ENCODE results near the gene STXBP6.
"Not testable (repeated sequence)": the region's sequence is repeated elsewhere in the genome, so short reads cannot be mapped to it uniquely, and the experiment has no call there.

Gene STXBP6

GRCh38 chr14:24956104-24956503 is 93.8 kb downstream of the STXBP6 start:
- no peak for DNase-seq (ENCODE audit: low read depth)

- DNase-seq (ENCODE audit: low read depth) = no peak
Observed at GRCh38 chr14:24954700-24955037, 95.3 kb downstream of the STXBP6 start.

- no peak for DNase-seq (ENCODE audit: low read depth)
Observed at GRCh38 chr14:24954037-24954699, 95.8 kb downstream of the STXBP6 start.

DNA sequence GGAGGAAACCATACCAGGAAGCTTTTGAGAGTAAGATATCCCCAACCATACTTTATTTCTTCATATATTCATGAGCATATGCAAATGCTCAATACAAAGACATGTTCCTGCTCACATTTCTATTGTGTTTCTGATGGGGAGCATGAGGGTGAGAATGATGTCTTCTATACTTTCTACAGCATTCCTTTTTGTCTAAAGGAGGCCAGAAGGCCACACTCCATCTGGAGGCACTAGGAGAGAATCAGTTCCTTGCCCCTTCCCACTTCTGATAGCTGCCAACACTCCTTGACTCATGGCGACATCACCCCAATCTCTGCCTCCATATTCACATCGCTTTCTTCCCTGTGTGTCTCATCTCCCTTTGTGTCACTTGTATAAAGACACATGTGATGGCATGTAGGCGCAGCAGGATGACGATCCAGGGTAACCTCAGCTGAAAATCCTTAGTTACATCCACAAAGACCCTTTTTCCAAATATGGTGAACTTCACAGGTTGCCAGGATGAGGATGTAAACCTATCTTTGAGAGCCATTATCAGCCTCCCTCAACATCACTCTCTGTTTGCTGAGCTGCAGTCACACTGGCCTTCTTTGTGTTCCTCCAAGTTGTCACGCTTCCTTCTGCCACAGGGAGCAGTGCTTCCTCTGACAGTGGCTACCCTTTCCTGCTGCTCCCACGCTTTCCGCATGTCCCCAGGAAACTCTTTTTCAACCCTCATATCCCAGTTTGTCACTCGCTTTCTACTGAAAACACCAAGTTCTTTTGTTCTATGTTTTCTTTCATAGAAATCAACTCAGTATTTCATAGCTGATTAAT is 96.9 kb downstream of the STXBP6 start:
- no peak for DNase-seq (ENCODE audit: low read depth)

GRCh38 chr14:24948261-24948847 is 101.6 kb downstream of the STXBP6 start:
- no peak for DNase-seq (ENCODE audit: low read depth)

DNA sequence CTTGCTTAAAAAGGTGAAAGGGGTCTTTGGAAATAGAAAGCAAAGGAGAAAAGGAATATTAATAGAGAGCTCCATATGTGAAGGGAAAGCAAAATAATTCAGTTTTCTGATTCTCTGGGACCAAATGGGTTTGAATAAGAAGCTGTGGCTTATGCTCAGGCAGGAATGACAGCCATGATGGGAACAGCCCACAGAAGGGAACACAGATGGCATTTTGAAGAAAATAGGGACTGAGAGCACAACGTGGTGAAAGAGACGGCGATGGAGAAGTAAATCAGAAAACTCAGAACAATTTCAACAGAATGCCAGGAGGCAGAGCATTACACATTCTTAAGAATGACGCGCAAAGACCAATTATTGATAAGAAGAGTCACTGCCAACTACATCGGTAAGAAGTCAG is 102.8 kb downstream of the STXBP6 start:
- DNase-seq (ENCODE audit: low read depth) = no peak

GRCh38 chr14:24944800-24945199 is 105.1 kb downstream of the STXBP6 start:
- no peak for DNase-seq (ENCODE audit: low read depth)

DNA sequence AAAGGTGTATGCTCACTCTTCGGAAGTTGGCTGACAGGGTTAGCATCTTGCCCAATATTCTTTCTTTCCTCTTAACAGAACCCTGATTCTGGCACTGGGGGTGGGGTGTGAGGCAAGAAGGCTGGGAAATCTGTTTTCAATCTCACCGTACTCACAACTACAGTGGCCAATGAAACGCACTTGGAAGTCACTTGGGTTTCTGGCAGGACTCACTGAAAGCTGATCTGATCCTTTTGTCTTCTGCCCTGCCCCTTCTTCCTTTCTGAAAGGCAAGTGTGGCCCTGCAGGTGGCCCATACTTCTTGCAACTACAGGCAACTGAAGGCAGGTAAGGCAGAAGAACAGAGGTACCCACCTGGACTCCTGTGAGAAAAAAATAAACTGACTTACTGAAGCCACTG is 106.9 kb downstream of the STXBP6 start:
- no peak for DNase-seq (ENCODE audit: low read depth)

GRCh38 chr14:24941719-24942118 is 108.2 kb downstream of the STXBP6 start:
- DNase-seq (ENCODE audit: low read depth) = no peak

DNA sequence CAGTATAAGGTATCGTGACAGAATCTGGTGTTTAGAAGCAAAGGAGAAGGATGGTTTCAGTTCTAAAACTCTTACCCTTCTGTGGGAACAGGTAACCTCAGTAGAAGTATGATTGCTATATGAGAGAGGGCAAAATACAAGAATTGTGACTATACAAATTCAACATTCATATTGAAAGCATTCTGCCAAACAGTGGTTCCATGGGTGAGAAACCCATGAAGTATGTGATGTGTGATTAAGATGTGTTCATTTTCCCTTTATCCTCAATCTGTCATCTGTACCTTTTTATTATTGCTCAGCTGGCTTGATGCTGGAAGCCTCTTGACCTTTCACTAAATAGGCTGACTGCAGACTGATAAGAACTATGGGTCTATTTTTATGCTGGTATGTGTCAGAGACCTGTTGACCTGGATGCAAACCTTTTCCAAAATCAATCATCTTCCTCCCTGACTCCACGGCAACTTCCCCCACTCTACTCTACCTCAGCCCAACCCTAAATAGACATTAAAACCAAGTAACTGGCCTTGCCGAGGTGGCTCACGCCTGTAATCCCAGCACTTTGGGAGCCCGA is 109.6 kb downstream of the STXBP6 start:
- DNase-seq (ENCODE audit: low read depth) = no peak

DNA sequence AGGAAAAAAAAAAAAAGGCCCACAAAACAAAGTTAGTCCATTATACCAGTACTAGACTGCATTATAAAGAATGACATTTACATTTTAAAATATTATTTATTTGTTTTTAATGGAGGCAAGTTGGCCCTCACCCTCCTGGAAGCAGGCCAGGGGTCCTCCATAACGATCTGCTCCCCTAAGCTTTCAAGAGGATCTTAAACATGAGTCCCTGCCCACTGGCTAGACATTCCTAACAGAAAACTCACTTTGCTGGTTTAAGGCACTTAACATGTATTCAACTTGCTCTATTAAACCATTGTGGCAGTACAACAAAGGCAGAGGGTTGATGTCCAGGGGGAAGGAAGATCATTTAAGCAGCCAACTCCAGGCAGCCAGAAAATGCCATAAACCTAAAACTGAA is 111.4 kb downstream of the STXBP6 start:
- no peak for DNase-seq (ENCODE audit: low read depth)

- DNase-seq (ENCODE audit: low read depth) = no peak
Observed at GRCh38 chr14:24937300-24937699, 112.6 kb downstream of the STXBP6 start.

GRCh38 chr14:24936773-24937172 is 113.2 kb downstream of the STXBP6 start:
- DNase-seq (ENCODE audit: low read depth) = not testable (repeated sequence)

GRCh38 chr14:24935796-24936195 is 114.2 kb downstream of the STXBP6 start:
- DNase-seq (ENCODE audit: low read depth) = no peak

DNA sequence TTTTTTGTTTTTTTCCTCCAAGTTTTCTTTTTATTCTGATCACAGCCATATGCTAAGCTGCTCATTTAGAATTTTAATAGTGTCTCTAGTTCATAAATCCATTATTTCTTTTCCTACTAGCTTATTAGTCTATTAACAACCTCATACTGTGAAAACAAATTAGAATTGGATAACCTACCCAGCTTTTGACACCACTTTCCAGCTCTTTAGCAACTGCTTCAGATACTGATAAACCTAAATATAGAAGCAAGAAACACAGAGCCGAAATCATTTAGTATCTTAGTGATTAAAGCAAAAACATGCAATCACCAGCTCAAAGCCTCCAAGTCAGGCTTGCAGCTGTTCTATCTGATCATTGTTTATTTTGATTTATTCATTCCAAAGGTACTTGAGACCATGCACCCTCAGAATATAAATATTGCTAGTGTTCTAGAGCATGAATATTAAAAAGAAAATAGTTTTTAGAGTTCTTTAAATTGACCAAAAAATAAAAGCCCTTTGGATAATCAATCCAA is 121.5 kb downstream of the STXBP6 start:
- DNase-seq (ENCODE audit: low read depth) = no peak

DNA sequence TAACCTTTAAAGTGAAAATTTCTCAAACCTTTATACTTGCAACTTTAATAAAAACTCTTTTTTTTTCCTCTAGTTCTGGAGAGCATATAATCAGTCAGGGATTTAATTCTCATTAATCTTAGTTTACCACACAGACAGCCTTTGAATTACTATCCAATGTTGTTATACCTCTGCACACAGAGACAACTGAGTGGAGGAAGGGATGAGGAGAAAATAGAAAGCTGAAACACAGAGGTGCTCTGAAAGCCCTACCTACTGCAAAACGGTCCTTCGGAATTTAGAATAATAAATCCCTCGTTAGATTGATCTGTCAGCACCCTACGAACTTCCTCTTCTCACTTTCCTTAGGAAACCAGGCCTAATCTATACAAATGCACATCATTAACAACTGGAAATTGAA is 122.1 kb downstream of the STXBP6 start:
- no peak for DNase-seq (ENCODE audit: low read depth)

- no peak for DNase-seq (ENCODE audit: low read depth)
Observed at GRCh38 chr14:24925771-24926374, 124.1 kb downstream of the STXBP6 start.

- no peak for DNase-seq (ENCODE audit: low read depth)
Observed at GRCh38 chr14:24924544-24924943, 125.4 kb downstream of the STXBP6 start.

DNA sequence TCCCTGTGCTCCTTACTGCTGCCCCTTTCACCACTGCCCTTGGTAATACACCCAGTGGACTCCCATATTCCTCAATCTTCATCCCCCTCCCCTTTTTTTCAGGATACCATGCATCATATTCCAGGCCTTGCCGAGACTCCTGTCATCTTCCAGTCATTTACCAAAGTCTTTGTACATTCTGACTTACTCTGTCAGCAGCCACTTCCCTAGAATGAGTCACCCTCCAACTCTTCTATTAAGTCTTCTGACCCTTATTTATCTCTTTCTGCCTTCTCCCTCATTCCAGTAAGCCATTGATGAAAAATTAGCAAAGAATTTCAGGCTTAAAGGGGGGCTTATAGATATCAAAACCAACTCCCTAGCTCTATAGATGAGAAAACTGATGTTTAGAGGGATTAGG is 128.0 kb downstream of the STXBP6 start:
- no peak for DNase-seq (ENCODE audit: low read depth)

- DNase-seq (ENCODE audit: low read depth) = no peak
Observed at GRCh38 chr14:24920265-24921075, 129.5 kb downstream of the STXBP6 start.

GRCh38 chr14:24918822-24919221 is 131.1 kb downstream of the STXBP6 start:
- DNase-seq (ENCODE audit: low read depth) = no peak

All from activated T-helper 9 cell treated with anti-CD3 and anti-CD28 coated beads, Interleukin-2, amount 50 U/mL, for 16 hours (primary cell).